Measurements from ENCODE around the gene CDC42EP5.
A peak's percentile ranks its signal among the peaks of the same experiment; 100 is the strongest.
"Not testable (repeated sequence)": the region's sequence is repeated elsewhere in the genome, so short reads cannot be mapped to it uniquely, and the experiment has no call there.

CDC42EP5 gene

GRCh38 chr19:54446349-54446748 lies 26.7 kb downstream of the CDC42EP5 start:
- DNase-seq, result not testable (repeated sequence)

DNA sequence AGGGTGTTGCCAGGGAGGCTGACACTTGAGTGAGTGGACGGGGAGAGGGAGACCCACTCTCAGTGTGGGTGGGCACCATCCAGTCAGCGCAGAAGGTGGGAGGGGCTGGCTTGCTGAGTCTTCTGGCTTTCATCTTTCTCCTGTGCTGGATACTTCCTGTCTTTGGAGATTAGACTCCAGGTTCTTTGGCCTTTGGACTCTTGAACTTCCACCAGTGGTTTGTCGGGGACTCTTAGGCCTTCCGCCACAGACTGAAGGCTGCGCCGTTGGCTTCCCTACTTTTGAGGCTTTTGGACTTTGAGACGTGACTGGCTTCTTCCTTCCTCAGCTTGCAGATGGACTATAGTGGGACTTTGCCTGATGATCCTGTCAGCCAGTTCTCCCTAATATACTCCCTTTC lies 28.4 kb downstream of the CDC42EP5 start:
- no peak for DNase-seq

- no peak for DNase-seq
These were observed 32.5 kb downstream of the CDC42EP5 start for GRCh38 chr19:54440641-54441040.

GRCh38 chr19:54439174-54439851 lies 33.8 kb downstream of the CDC42EP5 start:
- DNase-seq, result peak; percentile 13

DNA sequence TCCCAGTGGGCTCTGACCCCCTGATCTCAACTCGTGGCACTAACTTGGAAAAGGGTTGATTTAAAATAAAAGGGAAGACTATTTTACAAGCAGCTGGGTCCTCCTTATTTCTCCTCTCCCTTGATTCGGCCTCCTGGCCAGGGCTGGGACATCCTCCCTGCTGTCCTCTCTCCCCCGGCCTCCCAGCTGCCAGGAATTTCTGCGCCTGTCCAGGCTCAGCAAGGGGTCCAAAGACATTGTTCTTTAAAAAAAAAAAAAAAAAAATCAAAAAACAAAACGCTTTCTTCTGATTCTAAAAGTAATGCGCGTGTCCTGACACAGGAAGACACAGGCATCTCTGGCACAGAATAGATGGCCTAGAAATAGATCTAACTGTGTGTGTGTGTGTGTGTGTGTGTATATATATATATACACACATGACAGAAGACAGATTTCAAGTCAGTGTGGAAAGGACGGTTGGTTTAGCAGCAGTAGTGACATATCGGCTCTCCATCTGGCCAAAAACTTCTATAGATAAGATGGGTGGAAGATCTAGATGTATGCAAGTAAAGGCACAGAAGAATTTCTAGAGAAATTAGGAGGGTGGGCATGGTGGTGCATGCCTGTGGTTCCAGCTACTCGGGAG lies 36.4 kb downstream of the CDC42EP5 start:
- no peak for DNase-seq

- DNase-seq, result no peak
These were observed 37.0 kb downstream of the CDC42EP5 start for GRCh38 chr19:54436031-54436523.

DNA sequence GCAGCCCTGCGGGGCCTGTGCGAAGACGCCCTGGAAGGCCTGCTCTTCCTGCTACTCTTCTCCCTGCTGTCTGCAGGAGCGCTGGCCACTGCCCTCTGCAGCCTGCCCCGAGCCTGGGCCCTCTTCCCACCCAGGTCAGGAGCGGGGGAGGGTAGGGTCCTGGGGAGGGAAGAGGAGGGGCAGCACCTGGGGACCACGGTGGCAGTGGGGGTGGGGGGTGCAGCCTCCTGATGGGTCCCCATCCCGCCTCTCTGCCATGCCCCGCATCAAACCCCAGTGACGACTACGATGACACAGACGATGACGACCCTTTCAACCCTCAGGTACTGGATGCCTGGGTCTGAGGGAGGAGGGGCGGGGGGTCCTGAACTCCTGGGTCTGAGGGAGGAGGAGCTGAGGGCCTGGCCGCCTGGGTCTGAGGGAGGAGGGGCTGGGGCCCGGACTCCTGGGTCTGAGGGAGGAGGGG lies 37.5 kb downstream of the CDC42EP5 start:
- no peak for DNase-seq

- no peak for DNase-seq
These were observed 38.3 kb downstream of the CDC42EP5 start for GRCh38 chr19:54434873-54435214.

- no peak for DNase-seq
These were observed 38.8 kb downstream of the CDC42EP5 start for GRCh38 chr19:54434112-54434872.

GRCh38 chr19:54433697-54434096 lies 39.4 kb downstream of the CDC42EP5 start:
- no peak for DNase-seq

DNA sequence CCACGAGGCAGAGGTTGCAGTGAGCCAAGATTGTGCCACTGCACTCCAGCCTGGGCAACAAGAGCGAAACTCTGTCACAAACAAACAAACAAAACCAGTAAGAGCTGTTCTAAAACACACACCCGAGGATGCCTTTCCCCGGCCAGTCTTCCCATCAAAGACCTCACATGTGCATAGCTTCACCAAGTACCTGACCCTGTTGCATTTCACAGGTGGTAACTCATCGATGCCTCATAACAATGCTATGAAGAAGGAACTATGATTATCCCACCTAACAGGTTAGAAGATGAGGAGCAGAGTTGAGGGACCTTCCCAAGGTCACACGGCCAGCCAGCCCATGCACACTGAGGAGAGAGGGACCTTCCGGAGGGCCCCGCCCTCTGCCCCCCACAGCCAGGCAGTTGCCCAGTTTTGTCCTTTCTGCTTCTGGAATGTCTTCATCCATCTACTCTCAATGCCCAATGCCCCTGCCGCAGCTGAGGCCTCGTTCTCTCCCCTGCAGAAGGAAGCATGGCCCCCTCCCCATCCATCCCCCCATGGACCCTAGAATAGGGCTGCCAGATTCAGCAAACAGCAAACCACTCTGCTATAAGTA lies 40.9 kb downstream of the CDC42EP5 start:
- DNase-seq, result no peak

GRCh38 chr19:54431255-54431838 lies 41.7 kb downstream of the CDC42EP5 start:
- no peak for DNase-seq

DNA sequence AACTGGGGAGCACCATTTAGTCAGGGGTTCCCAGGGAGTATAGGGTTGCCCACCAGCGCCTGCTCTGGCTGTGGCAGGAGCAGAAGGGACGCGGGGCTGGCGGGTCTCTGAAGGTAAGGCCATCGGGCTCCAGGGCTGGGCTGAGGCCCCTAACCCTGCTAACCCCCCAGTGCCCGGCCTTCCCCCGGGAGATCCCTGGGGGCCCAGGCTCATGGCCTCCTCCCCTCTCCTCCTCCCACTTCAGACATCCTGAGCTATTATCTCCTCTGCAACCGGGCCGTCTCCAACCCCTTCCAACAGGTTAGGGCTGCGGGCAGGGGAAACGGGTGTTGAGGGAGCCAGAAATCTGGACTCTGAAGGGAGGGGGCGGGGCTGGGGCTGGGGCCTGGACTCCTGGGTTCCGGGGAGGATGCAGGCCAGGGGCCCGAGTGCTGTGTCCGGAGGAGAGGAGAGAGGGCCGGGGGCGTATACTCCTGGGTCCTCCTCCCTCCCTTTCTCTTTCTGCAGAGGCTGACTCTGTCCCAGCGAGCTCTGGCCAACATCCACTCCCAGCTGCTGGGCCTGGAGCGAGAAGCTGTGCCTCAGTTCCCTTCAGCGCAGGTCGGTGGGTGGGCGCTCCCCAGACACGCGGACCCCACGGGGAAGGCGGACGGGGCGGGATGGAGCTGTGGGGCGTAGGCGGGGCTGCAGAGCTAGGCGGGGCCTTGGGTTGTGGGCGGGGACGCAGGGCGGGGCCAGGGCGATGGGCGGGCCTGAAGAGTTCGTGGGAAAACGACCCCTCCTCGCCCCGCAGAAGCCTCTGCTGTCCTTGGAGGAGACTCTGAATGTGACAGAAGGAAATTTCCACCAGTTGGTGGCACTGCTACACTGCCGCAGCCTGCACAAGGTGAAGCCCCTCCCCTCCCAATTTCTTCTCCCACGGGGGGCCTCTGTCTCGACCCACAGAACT lies 42.5 kb downstream of the CDC42EP5 start:
- DNase-seq, result no peak

DNA sequence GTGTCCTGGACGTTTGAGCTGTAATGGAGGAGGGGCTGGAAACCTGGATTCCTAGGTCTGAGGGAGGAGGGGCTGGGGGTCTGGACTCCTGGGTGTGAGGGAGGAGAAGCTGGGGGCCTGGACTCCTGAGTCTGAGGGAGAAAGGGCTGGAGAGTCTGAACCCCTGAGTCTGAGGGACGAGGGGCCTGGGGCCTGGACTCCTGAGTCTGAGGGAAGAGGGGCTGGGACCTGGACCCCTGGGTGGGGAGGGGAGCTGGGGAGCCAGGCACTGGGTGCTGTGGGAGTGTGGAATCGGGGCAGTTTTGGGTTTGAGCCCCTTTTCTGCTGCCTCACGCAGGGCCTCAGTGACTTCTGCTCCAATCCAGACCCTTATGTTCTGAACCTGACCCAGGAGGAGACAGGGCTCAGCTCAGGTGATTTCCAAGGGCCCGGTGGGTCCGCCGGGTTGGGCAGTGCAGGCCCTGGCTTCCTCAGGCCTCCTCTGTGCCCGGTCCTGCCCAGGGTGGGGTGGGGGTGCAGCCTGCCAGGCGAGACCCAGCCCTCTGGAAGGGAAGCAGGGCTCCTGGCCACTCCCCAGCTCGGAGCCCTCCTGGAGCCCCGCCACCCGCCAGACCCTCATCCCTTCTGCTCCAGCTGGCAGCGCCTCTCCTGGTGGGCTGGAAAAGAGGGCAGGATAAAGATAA lies 43.4 kb downstream of the CDC42EP5 start:
- DNase-seq, result no peak

- DNase-seq, result no peak
These were observed 44.0 kb downstream of the CDC42EP5 start for GRCh38 chr19:54429176-54429495.

DNA sequence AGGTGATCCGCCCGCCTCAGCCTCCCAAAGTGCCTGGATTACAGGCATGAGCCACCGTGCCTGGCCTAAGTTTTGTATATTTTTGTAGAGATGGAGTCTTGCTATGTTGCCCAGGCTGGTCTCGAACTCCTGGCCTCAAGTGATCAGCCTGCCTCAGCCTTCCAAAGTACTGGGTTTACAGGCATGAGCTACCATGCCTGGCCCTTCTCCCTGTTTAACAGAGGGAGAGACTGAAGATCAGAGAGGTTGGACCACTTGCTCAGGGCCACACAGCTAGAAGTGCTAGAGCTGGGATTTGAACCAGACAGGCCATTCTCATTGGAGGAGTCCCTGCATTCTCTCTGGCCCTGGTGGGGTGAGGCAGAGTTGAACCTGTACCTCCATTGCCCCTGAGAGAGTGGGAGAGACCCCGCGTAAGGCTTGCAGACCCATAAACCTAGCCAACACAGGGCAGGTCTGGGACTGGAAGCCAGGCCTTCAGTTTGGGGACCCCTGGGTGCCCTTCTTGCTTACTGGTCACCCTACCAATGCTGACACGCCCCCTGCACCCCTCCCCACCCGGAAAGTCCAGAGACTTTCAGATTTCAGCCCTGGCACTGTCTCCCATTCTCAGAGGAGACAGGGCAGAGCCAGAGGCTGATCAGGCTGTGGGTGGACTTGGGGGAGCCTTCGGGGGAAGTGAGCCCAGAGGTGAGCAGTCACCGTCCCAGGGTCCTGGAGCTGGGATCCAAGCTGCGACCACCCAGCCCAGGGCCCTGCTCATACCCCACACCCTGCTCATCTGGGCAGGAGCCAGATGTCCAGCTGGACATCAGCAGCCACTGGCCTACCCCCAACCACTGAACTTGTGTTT lies 44.5 kb downstream of the CDC42EP5 start:
- no peak for DNase-seq

- DNase-seq, result no peak
These were observed 45.5 kb downstream of the CDC42EP5 start for GRCh38 chr19:54427586-54427985.

- no peak for DNase-seq
These were observed 46.7 kb downstream of the CDC42EP5 start for GRCh38 chr19:54426291-54426931.

GRCh38 chr19:54425382-54425723 lies 47.7 kb downstream of the CDC42EP5 start:
- DNase-seq, result no peak
